ENCODE results near the gene PRXL2A. TPM values are rescaled to one million over a fixed set of nuclear protein-coding genes. Genes with fewer than 3 reads are reported as not detected.

PRXL2A gene
- polyA plus RNA-seq, 1 of the 3 experiments (the other 2 are of a cell fraction), result 15.6 TPM

GRCh38 chr10:80442879-80443278 is 34.5 kb downstream of the PRXL2A start:
- DNase-seq, result peak; percentile 50
- Histone ChIP-seq H3K4me1 (ENCODE audit: control insufficient read depth in 1 of 2, insufficient read depth in 2 of 2, low read depth in 1 of 2, low read length in 1 of 2) (peaks cover 11 to 22% of the 10 kb centered on the region in 2 experiments; a peak in 3 of 4 replicates), H4K20me1 (ENCODE audit: insufficient read depth) (no peaks in the 10 kb centered on the region), H3K9me3 (no peaks in the 10 kb centered on the region), H2AFZ (ENCODE audit: low read depth) (peak overlapping the region; percentile 43; the same call in 1 of the 2 replicates), H3K4me2 (peak overlapping the region; percentile 49), H3F3A (replicated peaks; ENCODE audit: insufficient read depth) (peaks cover 6% of the 10 kb centered on the region), H3K4me3 (ENCODE audit: low read depth in 2 of 2, low read length in 1 of 2) (no peak overlapping the region), H3K79me2 (ENCODE audit: insufficient read depth) (no peaks in the 10 kb centered on the region), H3K27ac (ENCODE audit: low read depth in 2 of 2, low read length in 1 of 2) (peak overlapping the region; percentile 66 to 72), H3K36me3 (replicated peaks in 1 of 2; ENCODE audit: control insufficient read depth in 1 of 2, insufficient read depth in 2 of 2, low read length in 1 of 2) (no peaks in the 10 kb centered on the region), H3K9me2 (no peaks in the 10 kb centered on the region), H3K9ac (peak overlapping the region; percentile 29; the same call in 1 of the 2 replicates), H3K27me3 (ENCODE audit: insufficient read depth) (no peaks in the 10 kb centered on the region)
- POLR2A ChIA-PET, result interaction anchor here (1.0 to 2.5 kb wide), 2 partner anchors 10 to 63 kb away, joined by 3 to 9 read pairs; no protein-coding TSS in a partner anchor
- 42% methylated on average over 3 of the region's 3 CpGs for WGBS (ENCODE audit: low lambda C conversion rate)
- TF ChIP-seq EP300 (IDR thresholded peaks at IDR 0.05; ENCODE audit: borderline replicate concordance in 1 of 2, low read depth in 1 of 2, low read length in 1 of 2) (peak in 1 of 2 experiments; percentile 12; a peak in 1 of 4 replicates), PBX3 (IDR thresholded peaks at IDR 0.05) (peak; percentile 60), TCF12 (IDR thresholded peaks at IDR 0.05) (peak; percentile 43), NRF1 (IDR thresholded peaks at IDR 0.05; ENCODE audit: low read depth, low read length) (no peak), FOSL2 (IDR thresholded peaks at IDR 0.05; ENCODE audit: borderline replicate concordance, low read depth) (peak; percentile 27; the same call in 1 of the 2 replicates), JUND (IDR thresholded peaks at IDR 0.05) (peak; percentile 24; the same call in 1 of the 2 replicates), NFIC (IDR thresholded peaks at IDR 0.05; ENCODE audit: borderline replicate concordance) (0 out of 2 replicates have a peak, but pooled peaks have one; percentile 7), FOXM1 (IDR thresholded peaks at IDR 0.05; ENCODE audit: low read depth) (no peak)
- CTCF ChIA-PET, result interaction anchor here (0.6 to 35.3 kb wide), 24 partner anchors 11 to 219 kb away, joined by 3 to 602 read pairs (median 12); partner anchors contain the start of gene PRXL2A

GRCh38 chr10:80443531-80443974 is 35.2 kb downstream of the PRXL2A start:
- Histone ChIP-seq H4K20me1 (ENCODE audit: insufficient read depth) (no peaks in the 10 kb centered on the region), H3K79me2 (ENCODE audit: insufficient read depth) (no peaks in the 10 kb centered on the region), H3K4me2 (peak overlapping the region; percentile 49; the same call in 1 of the 2 replicates), H3K4me1 (ENCODE audit: control insufficient read depth in 1 of 2, insufficient read depth in 2 of 2, low read depth in 1 of 2, low read length in 1 of 2) (peaks cover 11 to 22% of the 10 kb centered on the region in 2 experiments; a peak in 3 of 4 replicates), H3K9me3 (no peaks in the 10 kb centered on the region), H3K27me3 (ENCODE audit: insufficient read depth) (no peaks in the 10 kb centered on the region), H2AFZ (ENCODE audit: low read depth) (peak overlapping the region; percentile 78; the same call in 1 of the 2 replicates), H3F3A (replicated peaks; ENCODE audit: insufficient read depth) (peaks cover 6% of the 10 kb centered on the region), H3K9ac (no peak overlapping the region), H3K27ac (ENCODE audit: low read depth in 2 of 2, low read length in 1 of 2) (peak overlapping the region; percentile 66 to 72; a peak in 3 of 4 replicates), H3K36me3 (replicated peaks in 1 of 2; ENCODE audit: control insufficient read depth in 1 of 2, insufficient read depth in 2 of 2, low read length in 1 of 2) (no peaks in the 10 kb centered on the region), H3K4me3 (ENCODE audit: low read depth in 2 of 2, low read length in 1 of 2) (no peak overlapping the region), H3K9me2 (no peaks in the 10 kb centered on the region)
- peak; percentile 75 for DNase-seq
- POLR2A ChIA-PET, result interaction anchor here (1.4 to 2.5 kb wide), 2 partner anchors 36 to 62 kb away, joined by 7 to 9 read pairs; partner anchors contain the start of gene PRXL2A
- WGBS (ENCODE audit: low lambda C conversion rate), result 42% methylated on average over 6 of the region's 6 CpGs
- TF ChIP-seq NFIC (IDR thresholded peaks at IDR 0.05; ENCODE audit: borderline replicate concordance), result no peak
- TF ChIP-seq RCOR1 (IDR thresholded peaks at IDR 0.05; ENCODE audit: low read length), result peak; percentile 69
- TF ChIP-seq SMC3 (IDR thresholded peaks at IDR 0.05; ENCODE audit: low read depth, low read length), result peak; percentile 66; the same call in 1 of the 2 replicates
- TF ChIP-seq, protein P1, sequence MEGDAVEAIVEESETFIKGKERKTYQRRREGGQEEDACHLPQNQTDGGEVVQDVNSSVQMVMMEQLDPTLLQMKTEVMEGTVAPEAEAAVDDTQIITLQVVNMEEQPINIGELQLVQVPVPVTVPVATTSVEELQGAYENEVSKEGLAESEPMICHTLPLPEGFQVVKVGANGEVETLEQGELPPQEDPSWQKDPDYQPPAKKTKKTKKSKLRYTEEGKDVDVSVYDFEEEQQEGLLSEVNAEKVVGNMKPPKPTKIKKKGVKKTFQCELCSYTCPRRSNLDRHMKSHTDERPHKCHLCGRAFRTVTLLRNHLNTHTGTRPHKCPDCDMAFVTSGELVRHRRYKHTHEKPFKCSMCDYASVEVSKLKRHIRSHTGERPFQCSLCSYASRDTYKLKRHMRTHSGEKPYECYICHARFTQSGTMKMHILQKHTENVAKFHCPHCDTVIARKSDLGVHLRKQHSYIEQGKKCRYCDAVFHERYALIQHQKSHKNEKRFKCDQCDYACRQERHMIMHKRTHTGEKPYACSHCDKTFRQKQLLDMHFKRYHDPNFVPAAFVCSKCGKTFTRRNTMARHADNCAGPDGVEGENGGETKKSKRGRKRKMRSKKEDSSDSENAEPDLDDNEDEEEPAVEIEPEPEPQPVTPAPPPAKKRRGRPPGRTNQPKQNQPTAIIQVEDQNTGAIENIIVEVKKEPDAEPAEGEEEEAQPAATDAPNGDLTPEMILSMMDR (IDR thresholded peaks at IDR 0.05), result peak; percentile 58
- TF ChIP-seq CHD2 (IDR thresholded peaks at IDR 0.05; ENCODE audit: low read length, partially characterized antibody), result peak; percentile 19
- TF ChIP-seq PBX3 (IDR thresholded peaks at IDR 0.05), result no peak
- TF ChIP-seq, protein P2, sequence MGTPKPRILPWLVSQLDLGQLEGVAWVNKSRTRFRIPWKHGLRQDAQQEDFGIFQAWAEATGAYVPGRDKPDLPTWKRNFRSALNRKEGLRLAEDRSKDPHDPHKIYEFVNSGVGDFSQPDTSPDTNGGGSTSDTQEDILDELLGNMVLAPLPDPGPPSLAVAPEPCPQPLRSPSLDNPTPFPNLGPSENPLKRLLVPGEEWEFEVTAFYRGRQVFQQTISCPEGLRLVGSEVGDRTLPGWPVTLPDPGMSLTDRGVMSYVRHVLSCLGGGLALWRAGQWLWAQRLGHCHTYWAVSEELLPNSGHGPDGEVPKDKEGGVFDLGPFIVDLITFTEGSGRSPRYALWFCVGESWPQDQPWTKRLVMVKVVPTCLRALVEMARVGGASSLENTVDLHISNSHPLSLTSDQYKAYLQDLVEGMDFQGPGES (IDR thresholded peaks at IDR 0.05; ENCODE audit: low read depth, low read length), result no peak
- TF ChIP-seq GATA2 (CRISPR knock-in tag; IDR thresholded peaks at IDR 0.05), result peak; percentile 82
- TF ChIP-seq RFX5 (IDR thresholded peaks at IDR 0.05; ENCODE audit: low read length), result no peak
- peak; percentile 63 for TF ChIP-seq RAD21 (IDR thresholded peaks at IDR 0.05; ENCODE audit: low read length)
- TF ChIP-seq EP300 (IDR thresholded peaks at IDR 0.05; ENCODE audit: borderline replicate concordance in 1 of 2, low read depth in 1 of 2, low read length in 1 of 2), result peak in 1 of 2 experiments; percentile 42; a peak in 2 of 4 replicates
- peak; percentile 17; the same call in 1 of the 2 replicates for TF ChIP-seq TCF12 (IDR thresholded peaks at IDR 0.05)
- no peak for TF ChIP-seq MXI1 (IDR thresholded peaks at IDR 0.05; ENCODE audit: low read depth, low read length)
- CTCF ChIA-PET, result interaction anchor here (0.6 to 35.3 kb wide), 40 partner anchors 8 to 480 kb away, joined by 3 to 602 read pairs (median 6); partner anchors contain the start of genes PRXL2A and TSPAN14

Measured in SK-N-SH (cell line).